ENCODE measurements around the gene LNX1.

DNA sequence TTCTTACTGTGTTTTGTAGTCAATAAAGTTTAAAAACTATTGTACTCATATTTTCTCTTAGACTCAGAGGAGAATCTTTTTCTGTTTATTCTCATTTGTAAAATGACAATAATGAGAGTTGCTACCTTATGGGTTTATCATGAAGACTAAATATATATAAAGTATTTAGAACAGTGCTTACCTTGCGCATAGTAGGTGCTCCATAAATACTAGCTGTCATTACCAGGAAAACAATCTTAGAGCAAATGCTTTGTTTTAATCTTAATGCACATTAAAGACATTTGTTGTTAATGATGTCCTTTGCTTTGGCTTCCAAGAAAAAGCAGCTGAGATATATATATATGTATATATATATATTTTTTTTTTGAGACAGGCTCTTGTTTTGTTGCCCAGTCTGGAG, 168.9 kb downstream of the LNX1 start:
- TF ChIP-seq, protein P1, sequence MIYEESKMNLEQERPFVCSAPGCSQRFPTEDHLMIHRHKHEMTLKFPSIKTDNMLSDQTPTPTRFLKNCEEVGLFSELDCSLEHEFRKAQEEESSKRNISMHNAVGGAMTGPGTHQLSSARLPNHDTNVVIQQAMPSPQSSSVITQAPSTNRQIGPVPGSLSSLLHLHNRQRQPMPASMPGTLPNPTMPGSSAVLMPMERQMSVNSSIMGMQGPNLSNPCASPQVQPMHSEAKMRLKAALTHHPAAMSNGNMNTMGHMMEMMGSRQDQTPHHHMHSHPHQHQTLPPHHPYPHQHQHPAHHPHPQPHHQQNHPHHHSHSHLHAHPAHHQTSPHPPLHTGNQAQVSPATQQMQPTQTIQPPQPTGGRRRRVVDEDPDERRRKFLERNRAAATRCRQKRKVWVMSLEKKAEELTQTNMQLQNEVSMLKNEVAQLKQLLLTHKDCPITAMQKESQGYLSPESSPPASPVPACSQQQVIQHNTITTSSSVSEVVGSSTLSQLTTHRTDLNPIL (CRISPR knock-in tag; IDR thresholded peaks at IDR 0.05; ENCODE audit: low read depth): no peak
- TF ChIP-seq TCF4 (CRISPR knock-in tag; IDR thresholded peaks at IDR 0.05; ENCODE audit: borderline replicate concordance) (no peak), ZNF8 (CRISPR knock-in tag; IDR thresholded peaks at IDR 0.05) (no peak), OSR1 (CRISPR knock-in tag; IDR thresholded peaks at IDR 0.05) (no peak), ZFP3 (CRISPR knock-in tag; IDR thresholded peaks at IDR 0.05) (no peak), ZNF70 (CRISPR knock-in tag; IDR thresholded peaks at IDR 0.05) (no peak), GLIS3 (CRISPR knock-in tag; IDR thresholded peaks at IDR 0.05) (no peak), ZNF565 (CRISPR knock-in tag; conservative IDR thresholded peaks at IDR 0.05; ENCODE audit: low read depth) (no peak), ARNTL (CRISPR knock-in tag; IDR thresholded peaks at IDR 0.05; ENCODE audit: borderline replicate concordance, low read depth) (no peak), ZC3H10 (CRISPR knock-in tag; IDR thresholded peaks at IDR 0.05) (no peak)
- TF ChIP-seq, protein P2, sequence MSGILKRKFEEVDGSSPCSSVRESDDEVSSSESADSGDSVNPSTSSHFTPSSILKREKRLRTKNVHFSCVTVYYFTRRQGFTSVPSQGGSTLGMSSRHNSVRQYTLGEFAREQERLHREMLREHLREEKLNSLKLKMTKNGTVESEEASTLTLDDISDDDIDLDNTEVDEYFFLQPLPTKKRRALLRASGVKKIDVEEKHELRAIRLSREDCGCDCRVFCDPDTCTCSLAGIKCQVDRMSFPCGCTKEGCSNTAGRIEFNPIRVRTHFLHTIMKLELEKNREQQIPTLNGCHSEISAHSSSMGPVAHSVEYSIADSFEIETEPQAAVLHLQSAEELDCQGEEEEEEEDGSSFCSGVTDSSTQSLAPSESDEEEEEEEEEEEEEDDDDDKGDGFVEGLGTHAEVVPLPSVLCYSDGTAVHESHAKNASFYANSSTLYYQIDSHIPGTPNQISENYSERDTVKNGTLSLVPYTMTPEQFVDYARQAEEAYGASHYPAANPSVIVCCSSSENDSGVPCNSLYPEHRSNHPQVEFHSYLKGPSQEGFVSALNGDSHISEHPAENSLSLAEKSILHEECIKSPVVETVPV (CRISPR knock-in tag; IDR thresholded peaks at IDR 0.05): no peak
- TF ChIP-seq, protein P3, sequence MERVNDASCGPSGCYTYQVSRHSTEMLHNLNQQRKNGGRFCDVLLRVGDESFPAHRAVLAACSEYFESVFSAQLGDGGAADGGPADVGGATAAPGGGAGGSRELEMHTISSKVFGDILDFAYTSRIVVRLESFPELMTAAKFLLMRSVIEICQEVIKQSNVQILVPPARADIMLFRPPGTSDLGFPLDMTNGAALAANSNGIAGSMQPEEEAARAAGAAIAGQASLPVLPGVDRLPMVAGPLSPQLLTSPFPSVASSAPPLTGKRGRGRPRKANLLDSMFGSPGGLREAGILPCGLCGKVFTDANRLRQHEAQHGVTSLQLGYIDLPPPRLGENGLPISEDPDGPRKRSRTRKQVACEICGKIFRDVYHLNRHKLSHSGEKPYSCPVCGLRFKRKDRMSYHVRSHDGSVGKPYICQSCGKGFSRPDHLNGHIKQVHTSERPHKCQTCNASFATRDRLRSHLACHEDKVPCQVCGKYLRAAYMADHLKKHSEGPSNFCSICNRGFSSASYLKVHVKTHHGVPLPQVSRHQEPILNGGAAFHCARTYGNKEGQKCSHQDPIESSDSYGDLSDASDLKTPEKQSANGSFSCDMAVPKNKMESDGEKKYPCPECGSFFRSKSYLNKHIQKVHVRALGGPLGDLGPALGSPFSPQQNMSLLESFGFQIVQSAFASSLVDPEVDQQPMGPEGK (CRISPR knock-in tag; IDR thresholded peaks at IDR 0.05; ENCODE audit: borderline replicate concordance): no peak
- TF ChIP-seq, protein P4, sequence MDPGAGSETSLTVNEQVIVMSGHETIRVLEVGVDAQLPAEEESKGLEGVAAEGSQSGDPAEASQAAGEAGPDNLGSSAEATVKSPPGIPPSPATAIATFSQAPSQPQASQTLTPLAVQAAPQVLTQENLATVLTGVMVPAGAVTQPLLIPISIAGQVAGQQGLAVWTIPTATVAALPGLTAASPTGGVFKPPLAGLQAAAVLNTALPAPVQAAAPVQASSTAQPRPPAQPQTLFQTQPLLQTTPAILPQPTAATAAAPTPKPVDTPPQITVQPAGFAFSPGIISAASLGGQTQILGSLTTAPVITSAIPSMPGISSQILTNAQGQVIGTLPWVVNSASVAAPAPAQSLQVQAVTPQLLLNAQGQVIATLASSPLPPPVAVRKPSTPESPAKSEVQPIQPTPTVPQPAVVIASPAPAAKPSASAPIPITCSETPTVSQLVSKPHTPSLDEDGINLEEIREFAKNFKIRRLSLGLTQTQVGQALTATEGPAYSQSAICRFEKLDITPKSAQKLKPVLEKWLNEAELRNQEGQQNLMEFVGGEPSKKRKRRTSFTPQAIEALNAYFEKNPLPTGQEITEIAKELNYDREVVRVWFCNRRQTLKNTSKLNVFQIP (CRISPR knock-in tag; IDR thresholded peaks at IDR 0.05; ENCODE audit: borderline replicate concordance, low read depth): no peak
